ENCODE measurements around the gene BBS1. TPM values are rescaled to one million over a fixed set of nuclear protein-coding genes. Genes with fewer than 3 reads are reported as not detected.

Gene BBS1
- total and polyA plus RNA-seq, 2 experiments from 2014 or later: 59.7 to 100 TPM

GRCh38 chr11:66546368-66546965 is 36.0 kb downstream of the BBS1 start, which contains the start of gene ACTN3:
TSS of gene ACTN3 (plus strand) at chr11:66546903. CDS start at chr11:66546938, 35 bp downstream.
- DNase-seq (ENCODE audit: low read depth in 1 of 2, low spot score in 1 of 2): peak; percentile 41 to 92
- no peak for TF ChIP-seq CTCF (IDR thresholded peaks at IDR 0.05; ENCODE audit: low read depth, low read length)
- Histone ChIP-seq H3K36me3 (no peaks in the 10 kb centered on the region), H3K4me3 (peak within 1 kb of the TSS; percentile 71), H3K9me3 (ENCODE audit: low read depth) (no peaks in the 10 kb centered on the region), H3K4me1 (ENCODE audit: low read depth) (peaks cover 4% of the 10 kb centered on the region), H3K27ac (peak within 1 kb of the TSS; percentile 78), H3K27me3 (no peaks in the 10 kb centered on the region)

GRCh38 chr11:66546966-66547661 is 36.7 kb downstream of the BBS1 start:
- Histone ChIP-seq H3K9me3 (ENCODE audit: low read depth) (no peaks in the 10 kb centered on the region), H3K36me3 (no peaks in the 10 kb centered on the region), H3K4me3 (peak overlapping the region; percentile 71), H3K4me1 (ENCODE audit: low read depth) (peaks cover 4% of the 10 kb centered on the region), H3K27ac (peak overlapping the region; percentile 78), H3K27me3 (no peaks in the 10 kb centered on the region)
- DNase-seq (ENCODE audit: low read depth in 1 of 2, low spot score in 1 of 2): no peak
- no peak for TF ChIP-seq CTCF (IDR thresholded peaks at IDR 0.05; ENCODE audit: low read depth, low read length)

DNA sequence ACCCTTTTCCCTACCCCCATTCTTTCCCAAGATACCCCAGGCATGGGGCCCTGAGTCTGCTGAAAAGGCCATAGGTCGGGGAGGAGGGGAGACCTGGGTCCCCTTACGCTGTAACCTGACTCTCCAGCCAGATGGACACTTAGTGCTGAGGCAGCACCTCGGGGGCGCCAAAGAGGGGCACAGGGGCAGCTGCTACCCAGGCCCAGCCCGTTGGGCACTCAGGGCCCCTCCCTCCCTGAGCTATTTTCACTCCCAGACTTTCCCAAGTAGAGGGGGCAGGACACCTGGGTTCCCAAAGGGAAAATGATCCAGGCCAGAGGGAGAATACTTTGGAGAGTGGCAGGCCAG is 37.2 kb downstream of the BBS1 start:
- peak overlapping the region; percentile 71 for H3K4me3 ChIP-seq

DNA sequence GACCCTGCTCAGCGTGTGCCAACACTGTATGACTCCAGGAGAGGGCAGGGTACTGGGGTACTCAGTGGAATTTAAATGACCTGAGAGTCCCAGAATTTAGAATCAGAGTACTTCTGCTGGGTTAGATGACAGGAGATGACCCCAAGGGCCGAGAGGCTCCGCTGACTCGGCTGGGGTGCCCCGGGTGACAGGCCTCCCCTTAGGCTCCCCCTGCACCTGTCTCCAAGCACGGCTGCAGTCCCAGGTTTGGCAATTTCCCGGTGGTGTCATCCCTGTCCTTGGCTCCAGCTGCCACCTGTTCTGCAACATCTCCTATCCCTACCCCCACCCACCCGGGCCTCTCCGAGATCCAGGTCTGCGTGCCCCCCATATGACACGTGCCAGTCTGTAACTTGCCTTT is 37.6 kb downstream of the BBS1 start:
- Histone ChIP-seq H3K4me1 (ENCODE audit: low read depth) (peaks cover 4% of the 10 kb centered on the region), H3K27me3 (no peaks in the 10 kb centered on the region), H3K4me3 (peak overlapping the region; percentile 71), H3K36me3 (no peaks in the 10 kb centered on the region), H3K27ac (peak overlapping the region; percentile 78), H3K9me3 (ENCODE audit: low read depth) (no peaks in the 10 kb centered on the region)
- TF ChIP-seq CTCF (IDR thresholded peaks at IDR 0.05; ENCODE audit: low read depth, low read length): no peak
- DNase-seq (ENCODE audit: low read depth in 1 of 2, low spot score in 1 of 2): no peak

More for the DNA sequence above, 37.2 kb downstream of the BBS1 start:
- DNase-seq (ENCODE audit: low read depth in 1 of 2, low spot score in 1 of 2): peak in 1 of 2 donors; percentile 80
- Histone ChIP-seq H3K27ac (peak overlapping the region; percentile 78), H3K36me3 (no peaks in the 10 kb centered on the region), H3K4me1 (ENCODE audit: low read depth) (peaks cover 4% of the 10 kb centered on the region), H3K27me3 (no peaks in the 10 kb centered on the region), H3K9me3 (ENCODE audit: low read depth) (no peaks in the 10 kb centered on the region)
- no peak for TF ChIP-seq CTCF (IDR thresholded peaks at IDR 0.05; ENCODE audit: low read depth, low read length)

DNA sequence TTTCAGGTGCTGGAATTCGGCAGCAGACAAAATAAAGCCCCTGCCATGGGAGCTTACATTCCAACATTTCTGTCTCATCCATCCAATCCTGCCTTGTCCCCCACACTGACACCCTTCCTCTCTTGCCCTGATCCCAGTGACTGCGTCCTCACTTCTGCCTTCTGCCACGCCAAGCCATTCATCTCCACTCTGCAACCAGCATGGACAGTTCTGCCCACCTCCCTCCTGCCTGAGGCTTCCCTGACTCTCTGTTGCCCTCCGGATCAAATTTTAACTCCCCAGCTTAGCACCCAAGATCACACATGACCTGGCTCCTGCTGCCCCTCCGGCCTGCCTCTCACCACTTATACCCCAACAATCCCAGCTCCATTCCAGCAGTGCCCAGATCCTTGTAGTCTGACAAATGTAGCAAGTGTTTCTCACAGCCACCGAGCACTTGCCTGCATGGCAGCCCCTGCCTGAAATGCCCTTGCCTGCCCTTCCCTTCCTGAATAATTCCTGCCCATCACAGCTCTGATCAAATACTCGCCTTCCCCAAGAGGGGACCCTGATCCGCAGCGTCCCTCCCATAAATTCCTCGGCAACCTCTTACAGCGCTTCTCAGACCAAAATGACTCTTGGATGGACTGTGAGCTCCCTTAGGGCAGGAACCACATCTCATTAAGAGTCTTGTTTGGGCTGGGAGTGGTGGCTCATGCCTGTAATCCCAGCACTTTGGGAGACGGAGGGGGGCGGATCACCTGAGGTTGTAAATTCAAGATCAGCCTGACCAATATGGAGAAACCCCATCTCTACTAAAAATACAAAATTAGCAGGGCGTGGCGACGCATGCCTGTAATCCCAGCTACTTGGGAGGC is 38.6 kb downstream of the BBS1 start:
- no peaks in the 10 kb centered on the region for H3K27me3 ChIP-seq
- TF ChIP-seq CTCF (IDR thresholded peaks at IDR 0.05; ENCODE audit: low read depth, low read length): no peak
- H3K4me1 ChIP-seq (ENCODE audit: low read depth): peaks cover 4% of the 10 kb centered on the region
- H3K4me3 ChIP-seq: no peak overlapping the region
- peak overlapping the region; percentile 72 for H3K27ac ChIP-seq
- H3K9me3 ChIP-seq (ENCODE audit: low read depth): no peaks in the 10 kb centered on the region
- DNase-seq (ENCODE audit: low read depth in 1 of 2, low spot score in 1 of 2): no peak
- H3K36me3 ChIP-seq: no peaks in the 10 kb centered on the region

All from cardiac muscle cell (in vitro differentiated cells and primary cell).